ENCODE results near the gene TAL2.

Gene TAL2

DNA sequence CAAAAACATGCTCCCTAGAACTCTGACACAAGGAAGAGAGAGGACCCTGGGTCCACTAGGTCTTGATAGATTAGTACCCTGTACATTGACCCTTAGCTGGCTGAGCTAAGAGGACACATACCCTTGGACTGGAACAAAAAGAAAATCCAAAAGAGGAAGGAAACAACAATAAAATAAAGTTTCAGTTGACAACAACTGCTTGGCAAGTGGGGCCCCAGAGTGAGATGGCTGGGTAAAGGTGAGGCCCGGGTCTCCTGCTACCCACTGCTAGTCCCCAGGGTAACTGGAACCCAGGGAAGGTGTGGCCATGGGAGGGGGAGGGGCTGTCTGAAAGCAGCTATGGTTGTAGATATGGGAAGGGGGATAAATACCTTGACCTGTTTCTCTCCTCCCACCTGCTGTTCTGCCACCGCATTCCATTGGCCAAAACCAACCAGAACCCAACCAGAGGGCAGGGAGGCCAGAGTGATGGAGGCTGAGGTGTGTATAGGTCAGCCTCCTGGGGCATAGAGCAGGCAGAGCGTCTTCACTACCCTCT, 11.7 kb downstream of the TAL2 start:
- TF ChIP-seq, protein P1, sequence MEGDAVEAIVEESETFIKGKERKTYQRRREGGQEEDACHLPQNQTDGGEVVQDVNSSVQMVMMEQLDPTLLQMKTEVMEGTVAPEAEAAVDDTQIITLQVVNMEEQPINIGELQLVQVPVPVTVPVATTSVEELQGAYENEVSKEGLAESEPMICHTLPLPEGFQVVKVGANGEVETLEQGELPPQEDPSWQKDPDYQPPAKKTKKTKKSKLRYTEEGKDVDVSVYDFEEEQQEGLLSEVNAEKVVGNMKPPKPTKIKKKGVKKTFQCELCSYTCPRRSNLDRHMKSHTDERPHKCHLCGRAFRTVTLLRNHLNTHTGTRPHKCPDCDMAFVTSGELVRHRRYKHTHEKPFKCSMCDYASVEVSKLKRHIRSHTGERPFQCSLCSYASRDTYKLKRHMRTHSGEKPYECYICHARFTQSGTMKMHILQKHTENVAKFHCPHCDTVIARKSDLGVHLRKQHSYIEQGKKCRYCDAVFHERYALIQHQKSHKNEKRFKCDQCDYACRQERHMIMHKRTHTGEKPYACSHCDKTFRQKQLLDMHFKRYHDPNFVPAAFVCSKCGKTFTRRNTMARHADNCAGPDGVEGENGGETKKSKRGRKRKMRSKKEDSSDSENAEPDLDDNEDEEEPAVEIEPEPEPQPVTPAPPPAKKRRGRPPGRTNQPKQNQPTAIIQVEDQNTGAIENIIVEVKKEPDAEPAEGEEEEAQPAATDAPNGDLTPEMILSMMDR (IDR thresholded peaks at IDR 0.05; ENCODE audit: low read depth, low read length): no peak
- H3K4me3 ChIP-seq (ENCODE audit: low read depth, low read length): no peak overlapping the region

DNA sequence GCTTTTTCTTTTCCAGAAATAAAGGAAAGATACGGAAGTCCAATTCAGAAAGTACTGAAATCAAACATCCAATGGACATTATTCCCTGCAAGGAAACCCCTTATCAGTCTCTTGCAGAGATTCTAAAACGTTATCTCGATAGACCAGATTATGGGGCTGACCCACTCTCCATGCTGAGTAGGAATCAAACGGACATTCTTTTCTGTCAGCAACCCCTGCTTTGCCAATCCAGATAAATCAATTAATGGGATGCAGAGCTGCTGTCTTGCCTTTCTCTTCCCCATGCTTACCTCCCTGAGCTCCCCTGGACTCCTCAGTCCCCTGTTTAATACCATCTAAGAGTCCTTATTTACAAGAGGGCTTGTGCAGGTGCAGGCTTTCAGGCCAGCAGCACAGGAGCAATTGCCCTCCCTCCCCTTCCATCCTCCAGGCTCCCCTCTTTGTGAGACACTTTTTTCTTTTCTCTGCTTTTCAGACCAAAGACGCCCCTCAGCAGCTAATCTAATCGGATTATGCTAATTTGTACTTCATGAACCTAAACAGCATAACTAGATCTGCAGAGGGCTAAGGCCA, 14.2 kb downstream of the TAL2 start:
- no peak overlapping the region for H3K4me3 ChIP-seq (ENCODE audit: low read depth, low read length)
- TF ChIP-seq, protein P1 (IDR thresholded peaks at IDR 0.05; ENCODE audit: low read depth, low read length): no peak

DNA sequence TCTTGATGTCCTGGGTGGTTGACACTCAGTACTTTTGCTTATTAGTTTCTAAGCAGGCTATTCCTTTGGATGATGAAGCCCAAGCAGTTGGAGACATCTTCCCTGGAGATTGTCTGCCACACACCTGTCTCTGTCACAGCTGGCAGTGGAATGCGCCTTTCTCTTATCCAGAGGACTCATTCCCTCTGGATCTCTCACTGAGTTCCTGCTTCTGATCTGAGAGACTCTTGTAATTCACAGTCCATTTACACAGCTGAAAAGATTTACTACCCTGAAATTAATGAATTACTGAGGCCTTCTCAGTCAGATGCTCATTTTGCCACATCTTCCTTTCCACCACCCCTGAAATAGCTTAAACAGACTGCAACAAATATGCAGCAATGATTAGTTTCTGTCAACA, 15.9 kb downstream of the TAL2 start:
- TF ChIP-seq, protein P1 (IDR thresholded peaks at IDR 0.05; ENCODE audit: low read depth, low read length): no peak
- no peak overlapping the region for H3K4me3 ChIP-seq (ENCODE audit: low read depth, low read length)

DNA sequence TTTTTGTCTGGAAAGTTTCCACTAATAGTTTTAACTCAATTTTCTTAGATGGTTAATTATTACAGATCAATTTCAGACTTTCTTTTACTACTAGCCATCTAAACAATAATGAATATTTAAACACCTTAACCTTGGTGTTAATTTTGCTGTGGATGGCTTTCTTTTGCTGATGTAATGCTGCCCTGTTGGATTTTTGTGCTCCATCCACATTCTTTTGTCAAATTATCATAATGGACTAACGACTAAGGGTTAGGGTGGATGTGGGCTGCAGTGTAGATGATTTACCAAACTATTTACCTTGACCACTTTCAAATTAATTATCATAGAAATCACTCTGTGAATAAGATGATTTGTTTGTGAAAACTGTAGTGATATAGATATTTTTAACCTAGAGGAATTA, 16.5 kb downstream of the TAL2 start:
- TF ChIP-seq, protein P1 (IDR thresholded peaks at IDR 0.05; ENCODE audit: low read depth, low read length): no peak
- no peak overlapping the region for H3K4me3 ChIP-seq (ENCODE audit: low read depth, low read length)

DNA sequence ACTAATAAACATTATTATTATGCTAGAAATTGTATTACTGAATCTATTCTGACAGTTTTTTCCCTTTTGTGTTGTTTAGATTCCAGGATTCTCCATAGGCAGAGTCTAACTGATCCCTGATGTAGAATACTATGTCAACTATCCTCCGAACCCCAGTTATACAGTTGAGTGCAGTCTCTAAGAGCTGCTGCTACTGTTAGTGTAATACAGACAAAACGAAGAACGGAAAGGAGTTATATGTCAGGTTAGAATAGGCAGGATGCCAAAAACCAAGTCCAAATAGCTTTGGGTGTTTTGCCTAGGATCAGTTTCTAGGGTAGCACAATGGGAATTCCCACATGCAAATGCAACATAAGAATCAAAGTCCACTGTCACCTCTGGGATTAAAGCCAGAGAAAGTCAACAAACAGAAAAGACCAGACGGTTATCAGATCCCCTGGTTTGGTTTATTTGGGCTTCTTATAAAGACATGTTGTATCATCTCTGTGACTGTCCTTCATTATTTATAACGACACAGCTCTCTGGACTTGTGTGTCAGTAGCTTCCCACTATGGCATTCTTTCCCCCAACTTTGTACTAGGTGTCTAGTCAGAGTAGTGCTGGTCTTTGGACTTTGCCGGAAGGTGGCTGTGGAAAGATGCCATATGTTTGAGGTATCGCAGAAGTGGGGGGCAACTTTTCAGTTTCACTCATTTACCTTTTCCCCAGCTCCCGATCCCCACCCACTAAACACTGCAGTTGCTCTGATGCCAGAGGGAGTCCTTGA, 17.2 kb downstream of the TAL2 start:
- H3K4me3 ChIP-seq (ENCODE audit: low read depth, low read length): no peak overlapping the region
- TF ChIP-seq, protein P1 (IDR thresholded peaks at IDR 0.05; ENCODE audit: low read depth, low read length): no peak

DNA sequence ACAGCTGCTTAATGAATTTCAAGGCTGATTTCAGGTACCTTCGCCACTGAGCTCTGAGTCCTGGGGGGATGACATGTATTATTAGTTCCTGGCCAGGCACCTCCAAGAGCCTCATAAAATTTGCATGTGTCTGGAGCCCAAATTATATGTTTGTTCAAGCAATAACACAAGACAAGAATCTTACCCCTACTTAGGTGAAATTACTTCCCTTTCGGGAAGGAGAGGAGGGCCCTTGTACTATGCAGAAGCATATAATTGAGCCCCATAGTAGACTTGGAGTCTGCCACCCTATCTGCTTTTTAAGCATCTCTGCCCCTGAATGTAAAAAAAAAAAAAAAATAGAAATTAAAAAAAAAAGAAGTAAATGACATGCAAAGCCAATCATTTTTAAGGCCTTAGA, 19.1 kb downstream of the TAL2 start:
- TF ChIP-seq, protein P1 (IDR thresholded peaks at IDR 0.05; ENCODE audit: low read depth, low read length): no peak
- H3K4me3 ChIP-seq (ENCODE audit: low read depth, low read length): no peak overlapping the region

DNA sequence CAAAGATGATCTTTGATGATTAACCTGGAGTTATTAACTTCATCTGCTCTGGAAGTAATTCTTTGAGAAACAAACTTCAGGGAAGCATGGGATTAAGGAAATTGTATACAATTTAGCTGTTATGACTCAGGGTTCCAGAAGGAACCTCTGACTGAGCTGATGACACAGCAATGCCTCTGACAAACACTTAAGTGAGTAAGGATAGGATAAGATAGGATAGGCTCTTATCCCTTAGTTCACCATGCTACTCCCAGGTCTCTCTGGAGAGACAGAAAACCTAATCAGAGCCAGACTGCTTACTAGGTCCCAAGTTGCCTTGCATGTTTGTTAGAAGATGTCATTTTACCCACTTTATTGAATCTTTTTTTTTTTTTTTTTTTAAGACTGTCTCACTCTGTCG, 19.5 kb downstream of the TAL2 start:
- H3K4me3 ChIP-seq (ENCODE audit: low read depth, low read length): no peak overlapping the region
- TF ChIP-seq, protein P1 (IDR thresholded peaks at IDR 0.05; ENCODE audit: low read depth, low read length): no peak
